ENCODE data around the gene KY.

KY gene

GRCh38 chr3:134613006-134613520, 37.8 kb downstream of the KY start:
- H3K9me3 ChIP-seq (ENCODE audit: control insufficient read depth, low read depth, low read length), result no peaks in the 10 kb centered on the region
- H3K4me1 ChIP-seq (ENCODE audit: control insufficient read depth, low read depth, low read length), result no peaks in the 10 kb centered on the region
- no peak overlapping the region for H3K27ac ChIP-seq (ENCODE audit: low read length)
- H3K27me3 ChIP-seq (ENCODE audit: control insufficient read depth, insufficient read depth, low read length), result no peaks in the 10 kb centered on the region
- H3K9ac ChIP-seq (ENCODE audit: low read length), result no peak overlapping the region
- H3K36me3 ChIP-seq (ENCODE audit: control insufficient read depth, low read depth, low read length), result no peaks in the 10 kb centered on the region
- H3K4me3 ChIP-seq (ENCODE audit: low read length), result no peak overlapping the region

GRCh38 chr3:134611516-134611915, 39.3 kb downstream of the KY start:
- H3K27me3 ChIP-seq (ENCODE audit: control insufficient read depth, insufficient read depth, low read length), result no peaks in the 10 kb centered on the region
- H3K4me1 ChIP-seq (ENCODE audit: control insufficient read depth, low read depth, low read length), result no peaks in the 10 kb centered on the region
- H3K4me3 ChIP-seq (ENCODE audit: low read length), result no peak overlapping the region
- H3K9ac ChIP-seq (ENCODE audit: low read length), result no peak overlapping the region
- no peak overlapping the region for H3K27ac ChIP-seq (ENCODE audit: low read length)
- no peaks in the 10 kb centered on the region for H3K36me3 ChIP-seq (ENCODE audit: control insufficient read depth, low read depth, low read length)
- H3K9me3 ChIP-seq (ENCODE audit: control insufficient read depth, low read depth, low read length), result no peaks in the 10 kb centered on the region

- no peak overlapping the region for H3K9ac ChIP-seq (ENCODE audit: low read length)
- H3K4me1 ChIP-seq (ENCODE audit: control insufficient read depth, low read depth, low read length), result no peaks in the 10 kb centered on the region
- H3K36me3 ChIP-seq (ENCODE audit: control insufficient read depth, low read depth, low read length), result no peaks in the 10 kb centered on the region
- H3K27ac ChIP-seq (ENCODE audit: low read length), result no peak overlapping the region
- H3K4me3 ChIP-seq (ENCODE audit: low read length), result no peak overlapping the region
- H3K9me3 ChIP-seq (ENCODE audit: control insufficient read depth, low read depth, low read length), result no peaks in the 10 kb centered on the region
- no peaks in the 10 kb centered on the region for H3K27me3 ChIP-seq (ENCODE audit: control insufficient read depth, insufficient read depth, low read length)
Measured at GRCh38 chr3:134610432-134611385, 40.1 kb downstream of the KY start.

GRCh38 chr3:134609821-134610431, 40.9 kb downstream of the KY start:
- Histone ChIP-seq H3K27ac (ENCODE audit: low read length) (no peak overlapping the region), H3K4me3 (ENCODE audit: low read length) (no peak overlapping the region), H3K9ac (ENCODE audit: low read length) (no peak overlapping the region), H3K9me3 (ENCODE audit: control insufficient read depth, low read depth, low read length) (no peaks in the 10 kb centered on the region), H3K4me1 (ENCODE audit: control insufficient read depth, low read depth, low read length) (no peaks in the 10 kb centered on the region), H3K36me3 (ENCODE audit: control insufficient read depth, low read depth, low read length) (no peaks in the 10 kb centered on the region), H3K27me3 (ENCODE audit: control insufficient read depth, insufficient read depth, low read length) (no peaks in the 10 kb centered on the region)

- no peaks in the 10 kb centered on the region for H3K9me3 ChIP-seq (ENCODE audit: control insufficient read depth, low read depth, low read length)
- no peak overlapping the region for H3K4me3 ChIP-seq (ENCODE audit: low read length)
- no peaks in the 10 kb centered on the region for H3K36me3 ChIP-seq (ENCODE audit: control insufficient read depth, low read depth, low read length)
- H3K27me3 ChIP-seq (ENCODE audit: control insufficient read depth, insufficient read depth, low read length), result no peaks in the 10 kb centered on the region
- no peak overlapping the region for H3K27ac ChIP-seq (ENCODE audit: low read length)
- H3K4me1 ChIP-seq (ENCODE audit: control insufficient read depth, low read depth, low read length), result no peaks in the 10 kb centered on the region
- H3K9ac ChIP-seq (ENCODE audit: low read length), result no peak overlapping the region
Measured at GRCh38 chr3:134608771-134609435, 41.9 kb downstream of the KY start.

GRCh38 chr3:134608023-134608770, 42.6 kb downstream of the KY start:
- Histone ChIP-seq H3K9me3 (ENCODE audit: control insufficient read depth, low read depth, low read length) (no peaks in the 10 kb centered on the region), H3K9ac (ENCODE audit: low read length) (no peak overlapping the region), H3K27me3 (ENCODE audit: control insufficient read depth, insufficient read depth, low read length) (no peaks in the 10 kb centered on the region), H3K4me1 (ENCODE audit: control insufficient read depth, low read depth, low read length) (no peaks in the 10 kb centered on the region), H3K4me3 (ENCODE audit: low read length) (no peak overlapping the region), H3K36me3 (ENCODE audit: control insufficient read depth, low read depth, low read length) (no peaks in the 10 kb centered on the region), H3K27ac (ENCODE audit: low read length) (no peak overlapping the region)

- no peak overlapping the region for H3K4me3 ChIP-seq (ENCODE audit: low read length)
- H3K27me3 ChIP-seq (ENCODE audit: control insufficient read depth, insufficient read depth, low read length), result no peaks in the 10 kb centered on the region
- no peaks in the 10 kb centered on the region for H3K9me3 ChIP-seq (ENCODE audit: control insufficient read depth, low read depth, low read length)
- H3K36me3 ChIP-seq (ENCODE audit: control insufficient read depth, low read depth, low read length), result no peaks in the 10 kb centered on the region
- peaks cover 2% of the 10 kb centered on the region for H3K4me1 ChIP-seq (ENCODE audit: control insufficient read depth, low read depth, low read length)
- H3K9ac ChIP-seq (ENCODE audit: low read length), result no peak overlapping the region
- no peak overlapping the region for H3K27ac ChIP-seq (ENCODE audit: low read length)
Measured at GRCh38 chr3:134607054-134608022, 43.5 kb downstream of the KY start.

- Histone ChIP-seq H3K9ac (ENCODE audit: low read length) (no peak overlapping the region), H3K9me3 (ENCODE audit: control insufficient read depth, low read depth, low read length) (no peaks in the 10 kb centered on the region), H3K36me3 (ENCODE audit: control insufficient read depth, low read depth, low read length) (no peaks in the 10 kb centered on the region), H3K4me1 (ENCODE audit: control insufficient read depth, low read depth, low read length) (peaks cover 5% of the 10 kb centered on the region), H3K27me3 (ENCODE audit: control insufficient read depth, insufficient read depth, low read length) (no peaks in the 10 kb centered on the region), H3K27ac (ENCODE audit: low read length) (no peak overlapping the region), H3K4me3 (ENCODE audit: low read length) (no peak overlapping the region)
Measured at GRCh38 chr3:134606033-134607025, 44.5 kb downstream of the KY start.

GRCh38 chr3:134605556-134605955, 45.3 kb downstream of the KY start:
- peaks cover 2% of the 10 kb centered on the region for H3K27me3 ChIP-seq (ENCODE audit: control insufficient read depth, insufficient read depth, low read length)
- H3K9ac ChIP-seq (ENCODE audit: low read length), result no peak overlapping the region
- H3K4me1 ChIP-seq (ENCODE audit: control insufficient read depth, low read depth, low read length), result peaks cover 5% of the 10 kb centered on the region
- H3K36me3 ChIP-seq (ENCODE audit: control insufficient read depth, low read depth, low read length), result no peaks in the 10 kb centered on the region
- H3K27ac ChIP-seq (ENCODE audit: low read length), result no peak overlapping the region
- H3K9me3 ChIP-seq (ENCODE audit: control insufficient read depth, low read depth, low read length), result no peaks in the 10 kb centered on the region
- H3K4me3 ChIP-seq (ENCODE audit: low read length), result no peak overlapping the region

Measured in iPS-18a (cell line).